NCI-H1105 treated with DMSO at 0.1 percent for 48 hours (cell line): Measurements from ENCODE around the gene NEURL1.

ENCODE experiments used
- DNase-seq: peaks from one replicate; lab custom pipeline; 2025; lab: John Stamatoyannopoulos, UW

The NEURL1 gene

GRCh38 chr10:103609231-103610082 lies 116.0 kb downstream of the NEURL1 start:
- no peak for DNase-seq

- no peak for DNase-seq
These were observed 116.6 kb downstream of the NEURL1 start for GRCh38 chr10:103610083-103610472.

GRCh38 chr10:103610921-103611511 lies 117.5 kb downstream of the NEURL1 start:
- DNase-seq: no peak

- no peak for DNase-seq
These were observed 119.2 kb downstream of the NEURL1 start for GRCh38 chr10:103612462-103613365.

- DNase-seq: no peak
These were observed 120.1 kb downstream of the NEURL1 start for GRCh38 chr10:103613616-103614015.

GRCh38 chr10:103614306-103615158 lies 121.0 kb downstream of the NEURL1 start:
- no peak for DNase-seq

DNA sequence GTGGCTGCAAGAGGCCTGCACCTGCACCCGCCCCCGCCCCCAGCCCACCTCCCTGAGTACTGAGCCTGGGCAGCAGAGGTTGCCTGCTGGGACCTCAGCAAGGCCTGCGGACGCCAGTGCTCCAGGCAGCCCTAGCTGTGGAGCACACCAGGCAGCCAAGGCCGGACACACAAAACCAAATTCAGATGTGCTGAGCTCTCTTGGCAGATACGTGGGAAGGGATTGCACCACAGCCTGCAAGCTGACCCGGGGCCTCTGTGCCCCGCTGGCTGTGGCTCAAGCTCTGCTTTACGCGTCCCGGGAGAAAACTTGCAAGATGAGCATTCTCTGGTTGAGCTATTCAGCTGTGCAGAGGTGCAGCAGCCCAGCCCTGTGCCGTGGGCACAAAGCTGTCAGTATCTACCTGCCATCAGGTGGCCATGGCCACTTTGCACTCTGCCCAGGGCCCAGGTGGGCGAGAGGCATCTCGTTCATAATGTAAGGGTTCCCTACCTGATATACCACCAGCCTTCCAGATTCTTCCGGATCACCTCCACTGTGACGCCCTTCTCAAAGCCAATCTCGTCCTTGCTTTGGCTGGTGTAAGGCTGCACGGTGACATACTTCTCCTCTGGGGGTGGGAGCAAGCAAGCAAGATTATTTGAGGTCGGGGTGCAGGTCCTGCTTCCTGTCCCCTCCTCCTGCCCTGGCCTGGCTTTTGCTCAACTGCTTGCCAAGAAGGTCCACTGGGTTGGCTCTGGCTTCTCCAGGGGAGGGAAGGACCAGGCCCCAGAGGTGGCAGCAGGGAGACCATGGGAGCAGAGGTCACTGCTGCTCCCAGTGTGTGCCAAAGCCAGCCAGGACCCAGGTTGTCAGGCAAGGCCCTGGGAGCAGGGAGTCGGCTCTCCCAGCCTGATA lies 123.4 kb downstream of the NEURL1 start:
- no peak for DNase-seq

DNA sequence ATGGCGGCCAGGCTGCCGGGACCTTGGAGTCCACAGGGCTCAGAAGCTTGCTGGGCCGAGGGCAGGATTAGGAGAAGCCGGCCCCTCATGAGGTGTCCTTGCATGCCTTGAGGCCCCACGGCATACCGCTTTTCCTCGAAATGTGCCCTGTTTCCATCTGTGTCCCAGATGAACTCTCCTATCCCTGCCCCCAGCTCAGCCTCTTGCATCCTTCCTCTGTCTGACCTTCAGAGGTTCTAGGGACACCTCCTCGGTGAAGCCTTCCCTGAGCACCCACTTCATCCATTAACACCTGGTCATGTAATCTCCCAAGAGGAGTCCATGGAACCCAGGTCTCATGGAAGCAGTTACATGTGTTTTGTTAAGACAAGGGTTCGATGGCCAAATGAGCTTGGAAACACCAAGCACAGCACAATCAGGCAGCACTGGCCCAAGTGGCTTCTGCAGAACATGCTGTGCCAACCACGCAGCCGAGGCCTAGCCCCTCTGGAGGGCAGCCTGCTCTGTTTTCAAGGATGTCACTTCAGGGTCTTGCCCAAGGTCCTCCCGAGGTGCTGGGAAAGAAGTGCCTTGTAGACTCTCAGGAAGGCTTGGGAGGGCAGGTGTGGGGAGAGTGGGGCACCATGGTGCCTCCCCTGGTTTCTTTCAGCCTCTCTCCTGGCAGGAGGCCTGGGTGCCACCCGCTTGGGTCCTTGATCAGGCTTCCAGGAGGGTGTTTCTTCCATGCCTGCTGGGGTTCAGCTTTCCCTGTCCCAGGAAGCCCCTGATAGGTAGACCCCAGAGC lies 124.3 kb downstream of the NEURL1 start:
- no peak for DNase-seq

- no peak for DNase-seq
These were observed 125.3 kb downstream of the NEURL1 start for GRCh38 chr10:103618575-103619423.

DNA sequence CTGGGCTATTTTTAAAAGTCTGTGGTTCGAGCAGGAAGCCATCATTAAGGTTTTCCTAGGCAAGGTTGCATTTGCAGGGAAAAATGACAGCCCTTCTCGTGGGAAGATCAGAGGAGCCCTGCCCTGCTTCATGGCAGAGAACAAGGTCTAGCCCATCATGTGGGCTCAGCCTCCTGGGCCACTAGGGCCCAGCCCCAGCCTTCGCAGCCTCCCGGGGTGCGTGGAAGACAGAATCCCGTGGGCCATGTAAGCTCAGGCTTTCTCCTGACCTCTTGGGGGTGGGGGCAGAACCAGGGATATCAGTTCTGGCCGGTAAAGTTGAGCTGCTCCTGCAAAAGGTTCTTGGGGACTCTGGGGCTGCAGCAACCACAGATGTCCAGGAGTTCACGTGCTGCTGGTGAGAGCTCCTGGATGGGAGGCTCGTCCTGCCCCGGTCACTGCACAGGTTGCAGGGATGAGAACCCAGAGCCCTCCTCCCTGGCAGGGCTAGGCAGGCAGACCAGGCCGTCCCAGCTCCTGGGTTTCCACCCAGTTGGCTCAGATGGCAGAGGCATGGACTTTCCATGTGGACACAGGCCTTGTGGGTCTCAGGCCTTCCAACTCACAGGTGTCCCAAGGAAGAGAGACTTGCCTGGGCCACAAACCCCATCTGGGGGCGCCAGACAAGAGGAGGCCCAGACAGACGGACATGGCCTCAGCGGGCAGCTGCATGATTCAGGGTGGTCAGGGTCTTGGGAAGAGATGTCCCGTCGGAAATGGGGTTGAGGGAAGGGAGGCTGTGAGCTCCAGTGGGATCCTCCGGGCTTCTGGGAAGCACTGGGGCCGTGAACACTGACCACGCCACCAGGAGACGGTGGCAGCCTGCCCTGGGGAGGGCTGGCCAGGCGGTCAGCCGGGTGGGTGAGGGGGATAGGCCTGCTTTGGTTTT lies 126.2 kb downstream of the NEURL1 start:
- DNase-seq: no peak

GRCh38 chr10:103620352-103620740 lies 126.8 kb downstream of the NEURL1 start:
- DNase-seq: no peak

DNA sequence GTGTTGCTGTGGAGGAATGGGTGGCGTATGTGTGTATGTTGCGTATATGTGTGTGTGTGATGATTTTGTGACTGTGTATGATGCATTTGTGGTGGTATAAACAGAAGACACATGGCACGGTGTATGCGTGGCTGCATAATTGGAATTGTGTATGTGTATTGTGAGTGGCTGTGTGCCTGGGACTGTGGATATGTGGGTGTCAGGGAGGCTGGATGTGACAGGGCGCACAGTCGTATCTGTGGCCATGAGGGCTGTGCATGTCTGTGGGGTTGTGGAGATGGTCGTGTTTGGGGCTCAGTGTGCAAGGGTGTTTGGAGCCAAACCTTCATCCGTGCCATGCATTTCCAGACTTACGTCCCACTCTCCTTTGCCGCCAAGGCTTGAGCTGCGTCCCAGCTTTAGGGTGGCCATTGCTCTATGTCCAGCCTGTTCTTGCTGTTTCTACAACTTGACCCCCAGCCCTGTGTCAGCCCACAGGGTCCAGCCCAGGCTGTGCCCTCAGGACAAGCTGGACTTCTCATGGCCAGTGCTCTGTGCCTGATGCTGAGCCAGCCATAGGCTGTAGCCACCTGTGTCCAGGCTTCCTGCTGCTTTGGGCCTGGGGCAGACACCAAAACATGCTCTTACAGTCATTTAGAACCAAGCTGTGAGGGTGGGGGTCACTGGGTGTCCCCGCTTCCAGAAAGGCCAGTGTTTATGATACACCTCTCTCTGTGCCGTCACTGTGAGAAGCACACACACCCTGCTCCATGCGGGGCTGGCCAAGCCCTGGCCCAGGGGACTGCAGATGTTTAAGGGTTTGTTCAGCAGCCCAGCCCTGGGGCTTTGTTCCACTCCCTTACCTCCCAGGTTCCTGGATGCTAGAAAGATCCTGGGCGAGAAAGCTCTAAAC lies 127.6 kb downstream of the NEURL1 start:
- DNase-seq: no peak

DNA sequence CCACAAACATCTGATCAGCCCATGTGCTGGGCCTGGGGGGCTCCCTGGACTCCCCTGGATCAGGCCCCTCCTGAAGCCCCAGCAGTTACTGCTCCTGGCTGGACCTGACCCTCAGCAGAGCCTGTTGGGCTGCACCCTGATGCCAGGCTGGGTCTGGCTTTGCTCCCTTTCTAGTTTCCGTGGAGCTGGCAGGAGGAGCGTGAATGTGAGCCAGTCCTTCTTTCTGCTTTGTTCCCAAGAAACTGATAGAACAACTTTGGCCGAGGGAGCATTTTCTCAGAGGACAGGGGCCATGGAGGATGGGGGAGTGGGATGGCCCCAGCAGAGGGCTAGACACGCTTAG lies 128.2 kb downstream of the NEURL1 start:
- no peak for DNase-seq

GRCh38 chr10:103622286-103622685 lies 128.8 kb downstream of the NEURL1 start:
- DNase-seq: no peak

DNA sequence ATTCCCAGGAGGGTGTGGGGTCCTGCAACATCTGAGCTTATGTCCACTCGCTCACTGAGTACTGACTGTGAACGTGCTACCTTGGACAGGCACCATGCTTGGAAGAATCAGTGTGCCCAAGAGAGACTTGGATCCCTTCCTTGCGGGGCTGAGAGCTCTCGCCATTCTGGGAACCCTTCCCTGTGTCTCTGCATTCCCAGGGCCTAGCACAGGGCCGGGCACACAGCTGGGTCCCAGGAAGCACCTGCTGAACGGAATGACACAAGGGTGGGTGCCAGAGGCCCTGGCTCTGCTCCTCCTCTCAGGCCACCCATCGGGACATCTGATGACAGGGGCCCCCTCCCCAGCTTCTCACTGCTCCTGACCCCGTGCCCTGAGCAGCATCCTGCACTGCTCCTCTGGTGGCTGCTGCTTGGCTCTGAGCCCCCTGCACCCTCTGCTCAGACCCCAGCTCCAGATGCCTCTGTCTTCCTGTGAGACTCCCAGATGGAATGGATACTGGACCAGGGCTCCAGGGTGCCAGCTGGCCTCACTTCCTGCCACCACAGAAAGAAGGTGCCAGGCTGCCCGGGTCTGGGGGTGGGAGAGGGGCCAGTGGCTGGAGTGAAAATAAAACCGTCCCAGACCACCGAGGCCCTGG lies 129.6 kb downstream of the NEURL1 start:
- DNase-seq: no peak

- DNase-seq: no peak
These were observed 132.7 kb downstream of the NEURL1 start for GRCh38 chr10:103626178-103626577.
